Endothelial cell of umbilical vein (primary cell): ENCODE results near the gene PPP1R15B. TPM values are rescaled to one million over a fixed set of nuclear protein-coding genes. Genes with fewer than 3 reads are reported as not detected.

Experiments
- BruUV-seq: library from RNA; stranded (reverse); fragments of 400-500 nt; replicated peaks from 2 replicates; lab custom pipeline; 2021; lab: Mats Ljungman, UMichigan
- CTCF ChIA-PET: fragments of 300-600, 350-600 bp; sonication (Branson Sonifier 250); formaldehyde crosslinking; loops from one replicate; lab custom pipeline; 2021; ENCODE audit warnings: antibody characterized with exemption, inconsistent platforms; lab: Charles Lee
- POLR2A ChIA-PET: fragments of 300-600, 350-600 bp; sonication (Branson Sonifier 250); formaldehyde crosslinking; loops from one replicate; lab custom pipeline; 2021; ENCODE audit warnings: antibody characterized with exemption, inconsistent platforms; lab: Charles Lee
- DNase-seq: peaks from one replicate; pipeline ENCODE4 v3.0.0-alpha.2; 2011; ENCODE audit warnings: low read depth, low spot score
- FAIRE-seq: peaks from 2 replicates; lab custom pipeline; 2011; peaks lifted over from hg19 to GRCh38; lab: Jason Lieb, UNC
- H2AFZ ChIP-seq: 2 replicates; pipeline ENCODE4 v1.6.0; 2012; ENCODE audit warnings: low read depth, low read length, control low read depth, inconsistent platforms
- H3K27ac ChIP-seq: 2 replicates; pipeline ENCODE4 v1.5.1; 2011; ENCODE audit warnings: low read depth, mild to moderate bottlenecking, control low read depth, low read length, moderate library complexity; ENCODE audit not compliant: insufficient read depth
- H3K27me3 ChIP-seq, 2 experiments: 2 replicates each; pipeline versions ENCODE4 v1.6.0 to v1.6.1; 2011; ENCODE audit warnings: low read length in 2 of 2, mixed read lengths in 1 of 2; ENCODE audit not compliant: control insufficient read depth in 2 of 2, insufficient read depth in 2 of 2
- H3K36me3 ChIP-seq, 2 experiments: 2 replicates in 1 of 2; 3 replicates in 1 of 2; pipeline ENCODE4 v1.5.1; 2011; ENCODE audit warnings: low read length in 2 of 2, mild to moderate bottlenecking in 1 of 2, moderate library complexity in 1 of 2; ENCODE audit not compliant: control insufficient read depth in 2 of 2, insufficient read depth in 2 of 2; ENCODE audit errors: extremely low read depth in 1 of 2
- H3K4me1 ChIP-seq: 3 replicates; pipeline ENCODE4 v1.5.1; 2011; ENCODE audit warnings: mild to moderate bottlenecking, low read length; ENCODE audit not compliant: control insufficient read depth, insufficient read depth; ENCODE audit errors: extremely low read depth
- H3K4me2 ChIP-seq: 2 replicates; pipeline ENCODE4 v1.6.1; 2011; ENCODE audit warnings: low read length, control low read depth, mixed read lengths; ENCODE audit not compliant: insufficient read depth
- H3K4me3 ChIP-seq, 3 experiments: fragments of 200-600 bp in 1 of 3; sonication (generic), shearing (Covaris generic) in 1 of 3; replicated peaks in 1 of 3; 2 replicates each; pipeline ENCODE4 v1.5.1; 2011 to 2016; ENCODE audit warnings: control low read depth in 3 of 3, low read length in 3 of 3, mild to moderate bottlenecking in 2 of 3, inconsistent platforms in 1 of 3, low read depth in 1 of 3, moderate library complexity in 1 of 3; ENCODE audit not compliant: insufficient read depth in 1 of 3
- H3K79me2 ChIP-seq: 2 replicates; pipeline ENCODE4 v1.6.0; 2012; ENCODE audit warnings: low read length, inconsistent platforms; ENCODE audit not compliant: control insufficient read depth, insufficient read depth
- H3K9ac ChIP-seq: replicated peaks from 2 replicates; pipeline ENCODE3; 2011; ENCODE audit warnings: low read length, control low read depth; ENCODE audit not compliant: insufficient read depth; ENCODE audit errors: extremely low read depth
- H3K9me1 ChIP-seq: replicated peaks from 3 replicates; pipeline ENCODE4 v1.6.0; 2011; ENCODE audit warnings: mild to moderate bottlenecking, low read length; ENCODE audit not compliant: control insufficient read depth, insufficient read depth; ENCODE audit errors: extremely low read depth
- H3K9me3 ChIP-seq: replicated peaks from 2 replicates; pipeline ENCODE4 v1.5.1; 2012; ENCODE audit warnings: low read length, inconsistent platforms; ENCODE audit not compliant: control insufficient read depth, insufficient read depth
- H4K20me1 ChIP-seq: replicated peaks from 2 replicates; pipeline ENCODE3; 2011; ENCODE audit warnings: mild to moderate bottlenecking, low read length; ENCODE audit not compliant: control insufficient read depth, insufficient read depth; ENCODE audit errors: extremely low read depth
- EZH2 ChIP-seq: IDR thresholded peaks from 2 replicates; pipeline ENCODE4 v1.6.1; 2012; ENCODE audit warnings: borderline replicate concordance, low read depth, mild to moderate bottlenecking, moderate library complexity, low read length, inconsistent platforms; ENCODE audit not compliant: severe bottlenecking
- GATA2 ChIP-seq: IDR thresholded peaks from 2 replicates; pipeline ENCODE4 v1.7.0; 2011; ENCODE audit warnings: low read depth, mild to moderate bottlenecking, moderate library complexity, mixed read lengths, low read length; ENCODE audit not compliant: insufficient read length, insufficient read depth
- MAX ChIP-seq: IDR thresholded peaks from 2 replicates; pipeline ENCODE4 v1.6.1; 2011; ENCODE audit not compliant: insufficient read depth, insufficient read length
- POLR2AphosphoS5 ChIP-seq: IDR thresholded peaks from 2 replicates; pipeline ENCODE4 v1.6.1; 2012; ENCODE audit warnings: low read depth, mild to moderate bottlenecking, control low read depth, low read length, moderate library complexity; ENCODE audit not compliant: insufficient read depth
- dilution Hi-C: fragments of 300-500 bp; cut with MboI; formaldehyde crosslinking; loops from one replicate; pipeline ENCODE4 v1.15.0; 2019; ENCODE audit warnings: low sequenced_read_pairs; ENCODE audit not compliant: extremely low pct_ligation_motif_present
- intact Hi-C: fragments of 100-400 bp; cut with micrococcal nuclease; formaldehyde crosslinking; loops from one replicate; pipeline ENCODE4 v1.10.0; 2022
- polyA plus RNA-seq, 4 experiments: library from polyadenylated mRNA; depleted of rRNA in 3 of 4; stranded (reverse) in 3 of 4; unstranded in 1 of 4; fragments of >200 nt; gene quantifications; 2 replicates each; pipeline versions ENCODE4 v1.2.1 to v1.2.3, GENCODE V29; 2011 to 2012; ENCODE audit warnings: missing spikeins in 1 of 4
- total RNA-seq: library from RNA; stranded (reverse); gene quantifications from 2 replicates; pipeline ENCODE4 v1.2.3, GENCODE V29; 2021

PPP1R15B gene
- total and polyA plus RNA-seq, 2 donors (not counting 3 experiments of a cell fraction or from before 2014, with no cell fraction given) = 16.8 to 39.8 TPM

GRCh38 chr1:204432708-204433107 lies 21.1 kb upstream of the PPP1R15B start:
- no peak overlapping the region for H3K27ac ChIP-seq
- no peaks in the 10 kb centered on the region for H3K27me3 ChIP-seq
- no peak for TF ChIP-seq MAX
- no peak for TF ChIP-seq EZH2
- TF ChIP-seq GATA2 = no peak
- no peak for TF ChIP-seq POLR2AphosphoS5
- H3K36me3 ChIP-seq = peaks cover 4 to 42% of the 10 kb centered on the region in 2 experiments
- no peaks in the 10 kb centered on the region for H4K20me1 ChIP-seq
- ChIA-PET CTCF (interaction anchor here (0.8 to 34.5 kb wide), 11 partner anchors 9 to 374 kb away, joined by 3 to 1267 read pairs (median 15); partner anchors contain the start of gene PIK3C2B), POLR2A (interaction anchor here (1.2 kb wide), 1 partner anchor 62 kb away, joined by 3 read pairs; the partner anchor contains the start of gene PIK3C2B)
- BruUV-seq = no TSS peak
- H3K9me3 ChIP-seq = no peaks in the 10 kb centered on the region
- no peak for DNase-seq
- FAIRE-seq = no peak
- H3K4me1 ChIP-seq = peaks cover 12% of the 10 kb centered on the region
- no peaks in the 10 kb centered on the region for H3K9me1 ChIP-seq
- no peak overlapping the region for H3K4me2 ChIP-seq
- intact Hi-C loops (no loop called here), dilution Hi-C loops (no loop called here)
- no peak overlapping the region for H3K9ac ChIP-seq
- no peak overlapping the region for H2AFZ ChIP-seq
- no peak overlapping the region for H3K4me3 ChIP-seq
- H3K79me2 ChIP-seq = no peaks in the 10 kb centered on the region
